GM12878 (cell line): ENCODE data around the gene TCERG1L. TPM values are rescaled to one million over a fixed set of nuclear protein-coding genes. Genes with fewer than 3 reads are reported as not detected.
"Not testable (repeated sequence)": the region's sequence is repeated elsewhere in the genome, so short reads cannot be mapped to it uniquely, and the experiment has no call there.

Experiments used
- ATAC-seq: fragments of 200-7000 bp; cut with Tn5 transposase; 3 replicates; pipeline ENCODE4 v1.9.1; 2020; ENCODE audit warnings: mild to moderate bottlenecking, moderate library complexity
- BruUV-seq: library from RNA; stranded (reverse); fragments of 400-500 nt; replicated peaks from 2 replicates; lab custom pipeline; 2021; lab: Mats Ljungman, UMichigan
- CTCF ChIA-PET: fragments of 300-600 bp; sonication (Branson Sonifier 250); formaldehyde crosslinking; extraction: SDS; loops from one replicate; lab custom pipeline; 2021; ENCODE audit warnings: inconsistent platforms; lab: Yijun Ruan, JAX
- POLR2A ChIA-PET: fragments of 350-600 bp; formaldehyde crosslinking; extraction: SDS; loops from one replicate; lab custom pipeline; 2021; ENCODE audit warnings: inconsistent platforms; lab: Charles Lee
- RAD21 ChIA-PET: fragments of 300-600 bp; sonication (Branson Sonifier 250); formaldehyde crosslinking; loops from one replicate; lab custom pipeline; 2023; ENCODE audit warnings: antibody characterized with exemption; ENCODE audit not compliant: unreplicated experiment; lab: Charles Lee
- SMC1A ChIA-PET: fragments of 300-600 bp; sonication (Branson Sonifier 250); formaldehyde crosslinking; loops from one replicate; lab custom pipeline; 2023; ENCODE audit not compliant: unreplicated experiment, uncharacterized antibody; lab: Charles Lee
- DNase-seq: peaks from one replicate; pipeline ENCODE4 v3.0.0-alpha.2; 2011; ENCODE audit warnings: low read depth, low spot score
- FAIRE-seq: peaks from 3 replicates; lab custom pipeline; 2011; peaks lifted over from hg19 to GRCh38; lab: Jason Lieb, UNC
- H2AFZ ChIP-seq: 2 replicates; pipeline ENCODE4 v1.6.0; 2011; ENCODE audit warnings: low read depth, low read length, control low read depth; ENCODE audit not compliant: control insufficient read depth
- H3K27ac ChIP-seq: 2 replicates; pipeline ENCODE4 v1.5.1; 2011; ENCODE audit warnings: control low read depth; ENCODE audit not compliant: control insufficient read depth, insufficient read depth
- H3K27me3 ChIP-seq, 2 experiments: replicated peaks in 1 of 2; 2 replicates each; pipeline versions ENCODE4 v1.6.0 to v1.6.1; 2011; ENCODE audit warnings: low read length in 1 of 2; ENCODE audit not compliant: control insufficient read depth in 2 of 2, insufficient read depth in 2 of 2
- H3K36me3 ChIP-seq, 2 experiments: 2 replicates each; pipeline ENCODE4 v1.5.1; 2011; ENCODE audit warnings: low read length in 1 of 2; ENCODE audit not compliant: control insufficient read depth in 2 of 2, insufficient read depth in 2 of 2
- H3K4me1 ChIP-seq: 2 replicates; pipeline ENCODE4 v1.6.1; 2011; ENCODE audit warnings: mild to moderate bottlenecking, low read length, moderate library complexity, mixed read lengths; ENCODE audit not compliant: control insufficient read depth, insufficient read depth
- H3K4me2 ChIP-seq: 2 replicates; pipeline ENCODE4 v1.6.0; 2011; ENCODE audit warnings: control low read depth; ENCODE audit not compliant: control insufficient read depth, insufficient read depth
- H3K4me3 ChIP-seq: fragments of 200-600 bp; sonication (generic); 2 replicates; pipeline ENCODE4 v1.5.1; 2016
- H3K79me2 ChIP-seq: 2 replicates; pipeline ENCODE4 v1.6.0; 2011; ENCODE audit warnings: low read length; ENCODE audit not compliant: control insufficient read depth, insufficient read depth
- H3K9ac ChIP-seq: 2 replicates; pipeline ENCODE4 v1.8.0; 2011; ENCODE audit warnings: low read length, control low read depth, mixed read lengths; ENCODE audit not compliant: control insufficient read depth, insufficient read depth
- H3K9me3 ChIP-seq: replicated peaks from 3 replicates; pipeline ENCODE4 v1.5.1; 2011; ENCODE audit warnings: mild to moderate bottlenecking, low read length; ENCODE audit not compliant: control insufficient read depth, insufficient read depth
- H4K20me1 ChIP-seq: 2 replicates; pipeline ENCODE4 v1.6.0; 2011; ENCODE audit not compliant: control insufficient read depth, insufficient read depth
- BACH1 ChIP-seq: fragments of 450-650 bp; IDR thresholded peaks from 2 replicates; pipeline ENCODE4 v1.6.1; 2017; ENCODE audit warnings: mild to moderate bottlenecking, borderline replicate concordance
- BMI1 ChIP-seq: fragments of 450-650 bp; IDR thresholded peaks from 2 replicates; pipeline ENCODE4 v1.6.1; 2016; ENCODE audit warnings: mild to moderate bottlenecking, moderate library complexity, borderline replicate concordance
- CREM ChIP-seq: IDR thresholded peaks from 2 replicates; pipeline ENCODE4 v1.6.1; 2014; ENCODE audit warnings: antibody characterized with exemption, low read depth
- JUND ChIP-seq: IDR thresholded peaks from 2 replicates; pipeline ENCODE4 v1.6.1; 2012; ENCODE audit warnings: low read depth, mild to moderate bottlenecking, low read length, improper control_type of control experiment, moderate library complexity
- MTA3 ChIP-seq: IDR thresholded peaks from 2 replicates; pipeline ENCODE4 v1.6.1; 2012; ENCODE audit warnings: low read length, inconsistent platforms, borderline replicate concordance
- MXI1 ChIP-seq: fragments of 150-350 bp; IDR thresholded peaks from 2 replicates; pipeline ENCODE4 v1.6.1; 2011; ENCODE audit warnings: low read depth, mild to moderate bottlenecking, inconsistent platforms, low read length, improper control_type of control experiment
- NKRF ChIP-seq: fragments of 450-650 bp; conservative IDR thresholded peaks from 2 replicates; pipeline ENCODE4 v1.6.1; 2017; ENCODE audit warnings: mild to moderate bottlenecking, moderate library complexity
- NR2F1 ChIP-seq: fragments of 450-650 bp; conservative IDR thresholded peaks from 2 replicates; pipeline ENCODE4 v1.6.1; 2017; ENCODE audit warnings: mild to moderate bottlenecking
- SMARCA5 ChIP-seq: fragments of 450-650 bp; IDR thresholded peaks from 2 replicates; pipeline ENCODE4 v1.6.1; 2017; ENCODE audit warnings: mild to moderate bottlenecking
- SP1 ChIP-seq: IDR thresholded peaks from one replicate; pipeline ENCODE4 v1.6.1; 2011; ENCODE audit warnings: low read depth, low read length
- SUPT20H ChIP-seq: IDR thresholded peaks from 2 replicates; pipeline ENCODE4 v1.6.1; 2011; ENCODE audit warnings: low read depth, mild to moderate bottlenecking, low read length, moderate library complexity, borderline replicate concordance; ENCODE audit not compliant: control insufficient read depth
- ZNF207 ChIP-seq: fragments of 450-650 bp; IDR thresholded peaks from 2 replicates; pipeline ENCODE4 v1.6.1; 2014; ENCODE audit warnings: antibody characterized with exemption, mild to moderate bottlenecking, borderline replicate concordance
- whole genome bisulfite sequencing: methylation state at CpG from one replicate; pipeline ENCODE4 v1.1.6; 2016; ENCODE audit warnings: low lambda C conversion rate; ENCODE audit not compliant: insufficient replicate concordance, insufficient coverage; ENCODE audit errors: missing lambda C conversion rate; 5-methylcytosine and 5-hydroxymethylcytosine counted together
- in situ Hi-C: fragments of 300-500 bp; cut with MboI; formaldehyde crosslinking; loops from 9 replicates; pipeline ENCODE4 v1.14.3; 2018; ENCODE audit warnings: mixed read lengths
- intact Hi-C: fragments of 100-400 bp; cut with micrococcal nuclease; formaldehyde crosslinking; loops from one replicate; pipeline ENCODE4 v1.14.2; 2022; ENCODE audit not compliant: unreplicated experiment
- polyA plus RNA-seq, 11 experiments: library from polyadenylated mRNA; depleted of rRNA in 4 of 11; unstranded in 6 of 11; stranded (reverse) in 5 of 11; fragments of >200 nt; fragmentation: Nextera tagmentation in 4 of 11; fragmentation: Illumina TruSeq in 1 of 11; extraction: Ambion mirVana in 4 of 11; extraction: Trizol in 1 of 11; gene quantifications; 1 replicate in 1 of 11; 2 replicates in 10 of 11; pipeline versions ENCODE4 v1.2.1 to v1.2.3, GENCODE V29; 2011 to 2016; ENCODE audit warnings: inconsistent platforms in 2 of 11, missing spikeins in 2 of 11, low read depth in 1 of 11
- total RNA-seq, 4 experiments: library from RNA; depleted of rRNA in 3 of 4; stranded (reverse); fragments of >200 nt in 3 of 4; fragmentation: Illumina TruSeq in 1 of 4; extraction: Trizol in 1 of 4; gene quantifications; 2 replicates each; pipeline versions ENCODE4 v1.2.1 to v1.2.3, GENCODE V29; 2013 to 2021
- TF ChIP-seq, protein P1 (sequence below): fragments of 450-650 bp; IDR thresholded peaks from 2 replicates; pipeline ENCODE4 v1.6.1; 2018; ENCODE audit warnings: borderline replicate concordance, mild to moderate bottlenecking; ENCODE audit not compliant: partially characterized antibody

Gene TCERG1L
- total and polyA plus RNA-seq, 10 of the 15 experiments (the other 5 are each of a cell fraction or from before 2014, with no cell fraction given): not detected

DNA sequence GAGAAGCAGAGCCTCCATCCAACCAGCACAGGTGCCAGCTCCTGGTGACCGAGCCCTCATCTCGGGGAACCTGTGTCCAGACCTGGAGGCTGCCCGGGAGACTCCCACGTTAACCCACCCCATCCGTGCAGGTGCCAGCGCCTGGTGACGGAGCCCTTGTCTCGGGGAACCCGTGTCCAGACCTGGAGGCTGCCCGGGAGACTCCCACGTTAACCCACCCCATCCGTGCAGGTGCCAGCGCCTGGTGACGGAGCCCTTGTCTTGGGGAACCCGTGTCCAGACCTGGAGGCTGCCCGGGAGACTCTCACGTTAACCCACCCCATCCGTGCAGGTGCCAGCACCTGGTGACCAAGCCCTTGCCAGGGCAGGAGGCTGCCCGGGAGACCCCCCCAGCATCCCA, 11.1 kb upstream of the TCERG1L start:
- H2AFZ ChIP-seq, H3K27me3 ChIP-seq, H3K9ac ChIP-seq, POLR2A ChIA-PET, in situ Hi-C loops, H3K79me2 ChIP-seq, ATAC-seq, H3K4me2 ChIP-seq, RAD21 ChIA-PET, FAIRE-seq, intact Hi-C loops, H3K36me3 ChIP-seq, H3K27ac ChIP-seq, DNase-seq, H3K4me1 ChIP-seq, SMC1A ChIA-PET, H4K20me1 ChIP-seq, H3K4me3 ChIP-seq, CTCF ChIA-PET, BruUV-seq, H3K9me3 ChIP-seq: not testable (repeated sequence)
- WGBS: 51% methylated on average over 18 of the region's 19 CpGs

DNA sequence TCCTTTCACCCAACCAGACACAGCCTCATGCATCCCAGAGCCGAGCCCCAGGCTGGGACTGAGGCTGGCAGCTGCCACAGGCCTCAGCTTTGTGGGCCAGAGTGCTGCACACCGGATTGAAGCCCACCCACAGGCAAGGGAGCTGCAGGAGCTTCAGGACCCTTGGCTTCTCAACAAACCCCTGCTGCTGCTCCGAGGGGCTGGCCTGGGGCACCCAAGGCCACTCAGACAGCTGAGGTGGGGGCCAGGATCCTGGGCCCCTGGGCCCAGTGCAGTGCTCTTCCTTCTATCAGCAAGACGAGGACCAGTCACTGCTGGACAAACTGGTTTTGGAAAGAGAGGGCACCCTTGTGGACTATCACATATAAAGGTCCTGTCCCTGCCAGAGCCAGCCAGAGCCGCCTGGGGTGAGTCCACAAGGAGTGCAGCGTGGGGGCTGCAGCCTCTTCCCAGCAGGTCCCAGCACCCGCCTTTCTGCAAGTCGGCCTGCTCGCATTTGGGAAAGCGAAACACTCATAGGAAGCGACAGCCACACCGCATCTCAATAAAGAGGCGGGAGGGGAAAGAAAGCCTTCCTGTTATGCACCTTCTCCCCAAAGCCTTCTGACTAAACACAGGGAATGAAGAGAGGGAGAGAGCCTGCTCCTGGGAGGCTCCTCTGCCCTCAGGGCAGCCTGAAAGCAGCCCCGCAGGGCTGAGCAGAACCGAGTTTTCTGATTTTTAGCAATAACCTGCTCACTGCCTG, 9.5 kb upstream of the TCERG1L start:
- no peak for FAIRE-seq
- Histone ChIP-seq H3K9ac (no peak overlapping the region), H3K79me2 (no peaks in the 10 kb centered on the region), H3K9me3 (no peaks in the 10 kb centered on the region), H3K27ac (no peak overlapping the region), H3K4me1 (no peaks in the 10 kb centered on the region), H3K4me3 (no peak overlapping the region), H4K20me1 (no peaks in the 10 kb centered on the region), H3K27me3 (no peaks in the 10 kb centered on the region), H3K4me2 (no peak overlapping the region), H3K36me3 (no peaks in the 10 kb centered on the region), H2AFZ (no peak overlapping the region)
- SMC1A ChIA-PET: no interaction called here
- DNase-seq: no peak
- in situ Hi-C loops: no loop called here
- ATAC-seq: no peak
- 8% methylated on average over 15 of the region's 15 CpGs for WGBS
- intact Hi-C loops: no loop called here
- CTCF ChIA-PET: no interaction called here
- BruUV-seq: no TSS peak
- RAD21 ChIA-PET: no interaction called here
- POLR2A ChIA-PET: no interaction called here
- no peak for TF ChIP-seq CREM
- TF ChIP-seq JUND: no peak
- TF ChIP-seq NR2F1: no peak
- TF ChIP-seq SUPT20H: no peak
- no peak for TF ChIP-seq BACH1
- no peak for TF ChIP-seq MTA3
- TF ChIP-seq ZNF207: no peak
- no peak for TF ChIP-seq NKRF
- no peak for TF ChIP-seq SP1
- no peak for TF ChIP-seq SMARCA5
- TF ChIP-seq MXI1: no peak
- TF ChIP-seq BMI1: no peak
- TF ChIP-seq, protein P1, sequence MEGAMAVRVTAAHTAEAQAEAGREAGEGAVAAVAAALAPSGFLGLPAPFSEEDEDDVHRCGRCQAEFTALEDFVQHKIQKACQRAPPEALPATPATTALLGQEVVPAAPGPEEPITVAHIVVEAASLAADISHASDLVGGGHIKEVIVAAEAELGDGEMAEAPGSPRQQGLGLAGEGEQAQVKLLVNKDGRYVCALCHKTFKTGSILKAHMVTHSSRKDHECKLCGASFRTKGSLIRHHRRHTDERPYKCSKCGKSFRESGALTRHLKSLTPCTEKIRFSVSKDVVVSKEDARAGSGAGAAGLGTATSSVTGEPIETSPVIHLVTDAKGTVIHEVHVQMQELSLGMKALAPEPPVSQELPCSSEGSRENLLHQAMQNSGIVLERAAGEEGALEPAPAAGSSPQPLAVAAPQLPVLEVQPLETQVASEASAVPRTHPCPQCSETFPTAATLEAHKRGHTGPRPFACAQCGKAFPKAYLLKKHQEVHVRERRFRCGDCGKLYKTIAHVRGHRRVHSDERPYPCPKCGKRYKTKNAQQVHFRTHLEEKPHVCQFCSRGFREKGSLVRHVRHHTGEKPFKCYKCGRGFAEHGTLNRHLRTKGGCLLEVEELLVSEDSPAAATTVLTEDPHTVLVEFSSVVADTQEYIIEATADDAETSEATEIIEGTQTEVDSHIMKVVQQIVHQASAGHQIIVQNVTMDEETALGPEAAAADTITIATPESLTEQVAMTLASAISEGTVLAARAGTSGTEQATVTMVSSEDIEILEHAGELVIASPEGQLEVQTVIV: no peak
